Fibroblast of skin of left biceps (primary cell): Measurements from ENCODE around the gene FAM163B.
"Not testable (repeated sequence)": the region's sequence is repeated elsewhere in the genome, so short reads cannot be mapped to it uniquely, and the experiment has no call there.

Experiments used
- DNase-seq, 2 experiments: peaks; one replicate each; pipeline ENCODE4 v3.0.0-alpha.2; 2013; ENCODE audit warnings: low read depth in 2 of 2

The FAM163B gene

GRCh38 chr9:133640160-133640559, 31.0 kb upstream of the FAM163B start:
- no peak for DNase-seq

GRCh38 chr9:133639613-133640012, 30.4 kb upstream of the FAM163B start:
- DNase-seq, result no peak

GRCh38 chr9:133638711-133639110, 29.5 kb upstream of the FAM163B start:
- DNase-seq, result no peak

- DNase-seq, result no peak
Measured at GRCh38 chr9:133638076-133638475, 28.9 kb upstream of the FAM163B start.

- DNase-seq, result no peak
Measured at GRCh38 chr9:133637451-133638055, 28.4 kb upstream of the FAM163B start.

- DNase-seq, result no peak
Measured at GRCh38 chr9:133636902-133637301, 27.7 kb upstream of the FAM163B start.

- DNase-seq, result no peak
Measured at GRCh38 chr9:133635533-133636531, 26.6 kb upstream of the FAM163B start, which contains the start of gene DBH. Gene DBH, plus strand, starts transcription at chr9:133636363. Its CDS starts 9 bp downstream, at chr9:133636372.

GRCh38 chr9:133635098-133635497, 25.9 kb upstream of the FAM163B start:
- no peak for DNase-seq

GRCh38 chr9:133634081-133634691, 25.0 kb upstream of the FAM163B start:
- no peak for DNase-seq

- no peak for DNase-seq
Measured at GRCh38 chr9:133633681-133634080, 24.5 kb upstream of the FAM163B start.

GRCh38 chr9:133632806-133633680, 23.9 kb upstream of the FAM163B start:
- DNase-seq, result no peak

GRCh38 chr9:133631111-133631510, 21.9 kb upstream of the FAM163B start:
- no peak for DNase-seq

GRCh38 chr9:133629221-133630110, 20.3 kb upstream of the FAM163B start:
- DNase-seq, result no peak

- no peak for DNase-seq
Measured at GRCh38 chr9:133628766-133629165, 19.6 kb upstream of the FAM163B start.

- no peak for DNase-seq
Measured at GRCh38 chr9:133627341-133627740, 18.2 kb upstream of the FAM163B start.

- not testable (repeated sequence) for DNase-seq
Measured at GRCh38 chr9:133626008-133626407, 16.8 kb upstream of the FAM163B start.

- no peak for DNase-seq
Measured at GRCh38 chr9:133622555-133622954, 13.4 kb upstream of the FAM163B start.

GRCh38 chr9:133621725-133622267, 12.6 kb upstream of the FAM163B start:
- no peak for DNase-seq

- no peak for DNase-seq
Measured at GRCh38 chr9:133619791-133620190, 10.6 kb upstream of the FAM163B start.

GRCh38 chr9:133618726-133619125, 9.5 kb upstream of the FAM163B start:
- no peak for DNase-seq
